Stimulated activated CD4-positive, alpha-beta T cell treated with anti-CD3 and anti-CD28 coated beads, Interleukin-12 subunit alpha, Interleukin-12 subunit beta, amount 100 ng/mL, for 48 hours (primary cell): Measurements from ENCODE around the gene IGFALS.

Experiments
- DNase-seq, 3 donors: peaks; one replicate each; pipeline ENCODE4 v3.0.0-alpha.2; 2020; ENCODE audit warnings: low read depth in 2 of 3, low spot score in 1 of 3

The IGFALS gene

DNA sequence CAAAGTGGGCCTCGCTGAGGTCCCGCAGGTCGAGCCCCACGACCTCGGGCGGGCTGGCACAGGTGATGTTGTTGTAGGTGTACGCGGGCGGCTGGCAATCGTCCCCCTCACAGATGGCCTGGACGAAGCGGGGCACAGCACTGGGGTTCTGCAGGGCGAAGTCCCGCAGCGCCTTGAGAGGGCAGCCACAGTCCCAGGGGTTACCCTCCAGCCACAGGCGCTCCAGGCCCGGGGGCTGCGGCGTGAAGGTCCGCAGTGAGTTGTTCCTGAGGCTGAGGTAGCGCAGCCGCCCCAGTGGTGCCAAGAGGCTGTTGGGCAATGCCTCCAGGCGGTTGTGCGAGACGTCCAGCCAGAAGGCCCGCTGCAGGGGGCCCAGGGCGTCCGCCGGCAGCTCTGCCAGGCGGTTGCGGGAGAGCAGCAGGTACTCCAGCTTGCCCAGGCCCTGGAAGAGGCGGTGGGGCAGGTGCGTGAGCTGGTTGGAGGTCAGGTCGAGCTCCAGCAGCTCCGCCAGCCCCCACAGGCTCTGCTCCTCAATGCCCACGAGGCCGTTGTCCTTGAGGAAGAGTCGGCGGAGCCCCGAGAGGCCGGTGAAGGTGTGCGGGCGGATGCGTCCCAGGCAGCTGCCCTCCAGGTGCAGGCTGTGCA lies 2.8 kb downstream of the IGFALS start:
- no peak for DNase-seq

GRCh38 chr16:1790261-1790610 lies 3.3 kb downstream of the IGFALS start:
- DNase-seq: no peak

- DNase-seq: no peak
Observed at GRCh38 chr16:1789643-1790045, 3.9 kb downstream of the IGFALS start.

- no peak for DNase-seq
Observed at GRCh38 chr16:1788708-1789100, 4.8 kb downstream of the IGFALS start.

DNA sequence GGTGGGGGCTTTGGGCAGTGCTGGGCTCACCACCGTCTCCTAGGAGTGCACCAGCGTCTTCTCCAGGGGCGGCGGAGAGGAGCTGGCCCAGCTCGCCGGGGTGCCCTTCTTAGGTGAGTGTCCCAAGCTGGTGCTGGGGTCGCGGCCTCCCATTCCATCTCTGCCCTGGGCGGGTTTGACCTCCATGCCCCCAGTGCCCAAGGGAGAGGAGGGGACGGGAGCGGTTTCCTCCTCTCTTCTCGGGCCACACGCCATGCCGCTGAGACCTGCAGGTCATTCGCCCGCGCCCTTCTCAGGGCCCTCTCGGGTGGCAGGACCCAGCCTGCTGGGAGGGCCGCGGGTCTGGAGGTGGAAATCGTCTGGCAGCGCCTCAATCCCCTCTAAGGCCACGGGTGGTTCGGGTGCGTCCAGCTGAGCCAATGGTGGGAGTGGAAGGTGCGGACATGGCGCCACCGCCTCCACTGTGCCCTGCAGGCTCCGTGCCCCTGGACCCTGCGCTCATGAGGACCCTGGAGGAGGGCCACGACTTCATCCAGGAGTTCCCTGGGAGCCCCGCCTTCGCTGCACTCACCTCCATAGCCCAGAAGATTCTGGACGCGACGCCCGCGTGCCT lies 5.3 kb downstream of the IGFALS start:
- DNase-seq: no peak

DNA sequence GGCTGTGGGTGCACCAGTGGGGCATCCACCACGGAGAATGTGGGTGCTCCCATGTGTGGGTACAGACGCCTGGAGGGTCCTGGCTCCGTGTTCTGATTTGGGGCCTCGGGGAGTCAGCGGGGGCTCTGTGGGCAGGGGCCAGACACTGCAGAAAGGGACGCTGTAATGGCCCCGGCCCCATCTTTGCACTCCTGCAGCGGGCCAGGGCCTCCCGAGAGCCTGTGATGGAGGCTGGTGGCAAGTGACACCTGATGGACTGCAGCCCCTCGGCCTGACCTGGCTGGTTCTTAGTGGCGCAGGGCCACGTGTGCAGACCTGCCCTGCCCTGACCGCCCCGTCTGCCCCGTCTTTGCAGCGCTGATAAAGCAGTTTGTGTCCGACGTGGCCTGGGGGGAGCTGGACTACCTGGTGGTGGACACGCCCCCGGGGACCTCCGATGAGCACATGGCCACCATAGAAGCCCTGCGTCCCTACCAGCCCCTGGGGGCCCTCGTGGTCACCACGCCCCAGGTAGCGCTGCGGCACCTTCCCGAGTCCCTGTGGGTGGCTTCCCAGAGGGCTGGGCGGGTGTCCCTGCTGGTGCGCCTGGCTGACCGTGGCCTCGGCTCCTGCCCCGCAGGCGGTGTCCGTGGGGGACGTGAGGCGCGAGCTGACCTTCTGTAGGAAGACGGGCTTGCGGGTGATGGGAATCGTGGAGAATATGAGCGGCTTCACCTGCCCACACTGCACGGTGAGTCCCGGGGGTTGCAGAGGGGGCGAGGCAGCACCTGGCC lies 6.0 kb downstream of the IGFALS start:
- no peak for DNase-seq

GRCh38 chr16:1787056-1787321 lies 6.5 kb downstream of the IGFALS start:
- no peak for DNase-seq

GRCh38 chr16:1786242-1787055 lies 7.1 kb downstream of the IGFALS start:
- no peak for DNase-seq

DNA sequence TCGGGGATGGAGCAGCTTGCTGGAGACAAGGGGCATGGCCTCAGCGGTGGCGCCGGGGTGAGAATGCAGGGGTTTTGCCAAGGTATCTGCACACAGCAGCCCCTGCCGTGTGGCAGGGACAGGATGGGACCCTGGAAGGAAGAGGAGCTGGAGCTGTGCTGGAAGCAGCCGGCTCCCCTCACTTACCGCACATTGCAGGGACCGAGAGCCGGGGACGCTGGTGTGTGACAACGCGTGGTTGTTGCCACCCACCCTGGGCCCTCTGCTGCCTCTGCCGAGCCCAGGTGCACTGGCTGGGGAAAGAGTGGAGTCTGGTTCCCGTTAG lies 7.7 kb downstream of the IGFALS start:
- DNase-seq: no peak

- no peak for DNase-seq
Observed at GRCh38 chr16:1784977-1785845, 8.3 kb downstream of the IGFALS start.

DNA sequence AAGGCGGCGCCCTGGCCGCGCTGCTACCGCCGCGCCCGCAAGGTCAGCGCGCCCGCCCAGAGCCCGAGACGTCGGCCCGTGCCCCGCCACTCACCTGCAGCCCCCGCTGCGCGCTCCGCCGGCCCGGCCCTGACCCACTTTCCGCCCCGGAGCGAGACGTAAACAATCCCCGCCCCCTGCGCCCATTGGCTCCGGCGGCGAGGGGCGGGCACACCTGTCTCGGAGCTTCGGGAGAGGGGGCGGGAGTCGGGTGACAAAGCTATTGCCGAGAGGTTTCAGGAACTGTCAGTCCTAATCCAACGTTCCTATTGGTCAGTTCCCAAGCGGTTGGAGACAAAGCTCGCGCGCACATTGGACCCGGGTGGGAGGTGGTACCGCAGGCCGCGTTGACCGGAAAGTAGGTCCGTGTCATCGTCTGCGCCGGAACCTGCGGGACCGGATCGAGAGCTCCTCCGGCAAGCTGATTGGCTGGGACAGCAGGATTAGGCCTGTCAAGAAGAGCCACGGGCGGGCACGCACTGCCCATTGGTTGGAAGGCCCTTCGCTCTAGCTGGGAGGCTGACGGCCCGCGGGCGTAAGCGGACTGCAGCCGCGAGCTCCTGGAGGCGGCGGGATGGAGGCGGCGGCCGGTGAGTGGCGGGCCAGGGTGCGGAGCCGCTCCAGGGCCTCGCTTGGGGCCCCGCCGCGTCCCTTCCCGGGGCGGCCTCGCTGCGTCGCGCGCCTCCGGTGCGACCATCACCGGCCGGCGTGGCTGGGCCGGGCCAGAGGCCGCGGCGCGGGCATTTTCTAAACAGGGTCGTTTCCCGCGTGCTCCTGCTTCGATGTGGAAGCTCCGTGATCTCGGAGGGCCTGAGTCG lies 10.9 kb downstream of the IGFALS start, which contains the start of the genes NUBP2 and SPSB3:
TSS of gene NUBP2 (plus strand) at position 553 of the 857 bp plus-strand sequence. CDS start at position 614, 61 bp downstream.
TSS of gene SPSB3 (minus strand) at position 164 of the 857 bp plus-strand sequence. CDS start 1,088 bp downstream, outside the sequence.
- peak; percentile 94 to 99 (median 98) for DNase-seq

GRCh38 chr16:1781758-1782407 lies 11.6 kb downstream of the IGFALS start:
- peak in 1 of 3 donors; percentile 15 for DNase-seq

DNA sequence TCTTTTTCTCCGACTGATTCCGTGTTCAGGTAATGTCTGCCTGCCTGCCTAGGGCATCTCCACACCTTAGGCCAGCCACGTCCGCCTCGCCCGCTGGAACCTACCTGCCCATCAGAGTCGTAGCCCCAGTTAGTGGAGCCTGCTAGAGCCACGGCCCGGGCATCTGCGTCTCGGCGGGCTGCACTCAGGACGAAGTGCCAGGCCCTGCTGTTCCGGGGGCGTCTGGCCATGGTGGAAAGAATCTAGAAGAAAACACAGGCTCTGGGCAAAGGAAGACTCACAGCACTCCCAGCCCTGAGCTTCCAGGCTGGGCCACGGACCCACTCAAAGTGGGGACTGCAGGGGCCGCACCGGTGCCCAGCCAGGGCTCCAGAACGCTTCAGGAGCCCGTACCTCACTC lies 12.3 kb downstream of the IGFALS start:
- no peak for DNase-seq

DNA sequence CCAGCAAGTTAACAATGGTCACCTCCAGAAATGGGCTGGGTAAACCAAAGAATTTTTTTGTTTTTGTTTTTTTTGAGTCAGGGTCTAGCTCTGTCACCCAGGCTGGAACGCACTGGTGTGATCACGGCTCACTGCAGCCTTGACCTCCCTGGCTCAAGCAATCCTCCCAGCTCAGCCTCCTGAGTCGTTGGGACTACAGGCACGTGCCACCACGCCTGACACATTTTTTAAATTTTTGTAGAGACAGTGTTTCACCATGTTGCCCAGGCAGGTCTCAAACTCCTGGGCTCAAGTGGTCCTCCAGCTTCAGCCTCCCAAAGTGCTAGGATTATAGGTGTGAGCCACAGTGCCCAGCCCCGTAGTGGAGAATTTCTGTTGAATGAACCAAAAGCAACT lies 12.8 kb downstream of the IGFALS start:
- no peak for DNase-seq

DNA sequence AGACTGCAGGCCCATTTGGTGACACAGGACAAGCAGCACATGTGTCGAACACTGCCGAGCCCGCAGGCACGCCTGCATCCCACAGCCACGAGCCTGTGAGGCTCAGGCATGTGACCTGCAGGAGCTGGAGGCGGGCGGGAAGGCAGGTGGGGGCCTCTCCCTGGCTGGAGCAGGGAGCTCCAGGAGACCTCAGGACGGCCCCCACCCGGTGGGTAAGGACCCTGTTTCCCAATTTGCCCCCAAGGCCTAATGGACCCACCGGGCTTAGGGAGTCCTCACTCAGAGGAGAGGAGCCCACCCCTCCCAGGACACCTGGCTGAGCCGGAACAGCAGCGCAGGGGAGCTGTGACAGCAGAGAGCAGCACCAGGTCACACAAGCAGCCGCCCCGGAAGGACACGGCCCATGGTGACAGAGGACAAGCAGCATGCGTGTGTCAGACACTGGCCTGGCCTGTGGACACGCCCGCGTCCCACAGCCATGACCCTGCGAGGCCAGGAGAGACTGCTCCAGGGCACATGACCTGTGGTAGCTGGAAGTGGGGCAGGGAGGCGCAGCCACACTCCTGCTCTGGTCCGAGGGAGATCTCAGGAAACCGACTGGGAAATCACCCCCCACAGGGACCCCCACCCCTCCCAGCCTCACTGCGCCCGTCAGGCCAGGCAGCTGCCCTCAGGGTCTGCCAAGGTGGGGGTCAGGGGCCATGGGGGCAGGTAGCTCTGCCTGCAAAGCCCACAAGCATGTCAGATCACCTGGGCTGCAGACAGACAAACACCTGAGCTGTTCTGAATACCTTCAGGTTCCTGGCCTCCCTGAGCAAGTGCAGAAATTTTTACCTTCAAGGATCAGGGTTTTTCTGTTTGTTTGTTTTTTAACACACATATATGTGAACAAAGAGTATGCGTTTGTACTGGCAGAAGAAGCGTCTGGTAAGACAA lies 13.5 kb downstream of the IGFALS start:
- DNase-seq: no peak

GRCh38 chr16:1779234-1779701 lies 14.2 kb downstream of the IGFALS start:
- DNase-seq: no peak

DNA sequence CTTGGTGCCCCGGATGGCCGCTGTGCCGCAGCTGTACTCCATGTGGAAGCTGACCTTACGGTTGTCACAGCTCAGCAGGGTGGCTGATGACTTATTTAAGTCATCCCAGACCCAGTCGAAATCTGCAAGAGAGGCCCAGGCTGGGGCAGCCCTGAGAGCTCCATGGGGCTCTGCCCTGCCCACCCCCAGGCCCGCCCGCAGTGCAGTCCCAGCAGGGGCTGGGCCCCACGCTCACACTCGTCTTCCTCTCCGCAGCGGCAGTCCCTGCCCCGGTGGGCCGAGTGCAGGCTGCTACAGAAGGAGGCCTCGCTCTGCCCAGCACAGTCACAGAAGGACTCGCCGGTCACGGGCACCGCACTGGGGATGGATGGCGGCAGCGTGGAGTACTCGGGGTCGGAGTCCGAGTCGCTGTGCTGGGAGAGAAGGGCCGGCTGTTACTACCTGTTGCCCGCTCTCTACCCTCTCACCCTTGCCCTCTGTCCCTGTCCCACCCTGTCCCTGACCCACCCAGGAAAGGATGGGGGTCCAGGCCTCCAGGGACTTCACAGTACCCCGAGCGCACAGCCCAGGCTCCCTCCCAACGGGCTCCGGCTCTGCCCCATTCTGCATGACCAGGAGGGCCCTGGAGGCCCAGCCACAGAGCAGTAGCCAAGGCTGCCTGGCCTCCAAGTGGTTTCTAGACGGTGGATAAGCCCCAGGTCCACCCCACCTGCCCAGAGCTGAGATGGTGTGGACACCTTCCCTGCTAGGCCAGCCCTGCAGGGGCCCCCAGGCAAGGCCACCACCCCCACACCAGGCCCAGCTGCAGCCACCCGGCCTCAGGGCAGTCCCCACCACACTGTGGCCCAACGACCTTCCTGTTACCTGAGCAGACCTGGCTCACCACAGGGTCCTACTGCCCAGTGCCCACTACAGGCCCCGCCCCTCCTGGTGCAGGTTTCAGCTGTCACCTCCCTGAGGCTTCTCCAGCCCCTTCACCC lies 15.0 kb downstream of the IGFALS start:
- no peak for DNase-seq
